ENCODE results near the gene PPFIA4. TPM values are rescaled to one million over a fixed set of nuclear protein-coding genes. Genes with fewer than 3 reads are reported as not detected.

PPFIA4 gene
- total and polyA plus RNA-seq, 9 of the 15 experiments (the other 6 are each of a cell fraction or from before 2014, with no cell fraction given): 0.07 to 12.0 (median 0.70) TPM

DNA sequence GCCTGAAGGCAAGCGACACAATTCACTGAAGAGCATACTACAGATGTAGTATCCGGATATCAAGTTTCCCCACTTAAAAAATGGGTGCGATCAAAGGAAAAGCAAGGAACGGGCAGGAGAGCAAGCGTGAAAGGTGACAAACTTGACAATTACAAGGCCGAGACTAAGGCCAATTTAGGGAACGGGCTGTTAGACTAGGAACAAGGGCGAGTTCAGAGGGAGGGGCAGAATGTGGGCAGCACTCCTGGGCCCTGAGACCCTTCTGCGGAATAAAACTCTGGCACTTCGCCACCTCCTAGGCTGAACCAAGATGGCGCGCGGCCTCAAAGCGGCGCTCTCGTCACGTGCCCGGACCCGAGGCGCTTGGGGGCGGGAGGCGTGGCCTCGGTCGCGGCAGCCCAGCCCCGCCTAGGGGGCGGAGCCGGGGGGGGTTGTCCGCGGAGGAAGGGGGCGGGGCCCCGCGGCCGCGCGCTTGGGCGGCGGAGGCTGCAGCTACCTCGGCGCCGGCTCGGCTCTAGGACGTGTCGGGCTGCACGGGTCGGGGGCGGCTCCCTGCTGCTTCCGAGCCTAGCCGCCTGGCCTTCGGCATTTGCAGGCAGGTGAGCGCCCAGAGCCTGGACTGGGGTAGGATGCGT, at the start of gene PPFIA4 (continued):
- TF ChIP-seq, protein P1, sequence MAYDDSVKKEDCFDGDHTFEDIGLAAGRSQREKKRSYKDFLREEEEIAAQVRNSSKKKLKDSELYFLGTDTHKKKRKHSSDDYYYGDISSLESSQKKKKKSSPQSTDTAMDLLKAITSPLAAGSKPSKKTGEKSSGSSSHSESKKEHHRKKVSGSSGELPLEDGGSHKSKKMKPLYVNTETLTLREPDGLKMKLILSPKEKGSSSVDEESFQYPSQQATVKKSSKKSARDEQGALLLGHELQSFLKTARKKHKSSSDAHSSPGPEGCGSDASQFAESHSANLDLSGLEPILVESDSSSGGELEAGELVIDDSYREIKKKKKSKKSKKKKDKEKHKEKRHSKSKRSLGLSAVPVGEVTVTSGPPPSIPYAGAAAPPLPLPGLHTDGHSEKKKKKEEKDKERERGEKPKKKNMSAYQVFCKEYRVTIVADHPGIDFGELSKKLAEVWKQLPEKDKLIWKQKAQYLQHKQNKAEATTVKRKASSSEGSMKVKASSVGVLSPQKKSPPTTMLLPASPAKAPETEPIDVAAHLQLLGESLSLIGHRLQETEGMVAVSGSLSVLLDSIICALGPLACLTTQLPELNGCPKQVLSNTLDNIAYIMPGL (CRISPR knock-in tag; IDR thresholded peaks at IDR 0.05): peak; percentile 93; the same call in 1 of the 2 replicates
- peak; percentile 86 for TF ChIP-seq POLR2G (IDR thresholded peaks at IDR 0.05; ENCODE audit: low read depth, low read length)
- TF ChIP-seq, protein P2, sequence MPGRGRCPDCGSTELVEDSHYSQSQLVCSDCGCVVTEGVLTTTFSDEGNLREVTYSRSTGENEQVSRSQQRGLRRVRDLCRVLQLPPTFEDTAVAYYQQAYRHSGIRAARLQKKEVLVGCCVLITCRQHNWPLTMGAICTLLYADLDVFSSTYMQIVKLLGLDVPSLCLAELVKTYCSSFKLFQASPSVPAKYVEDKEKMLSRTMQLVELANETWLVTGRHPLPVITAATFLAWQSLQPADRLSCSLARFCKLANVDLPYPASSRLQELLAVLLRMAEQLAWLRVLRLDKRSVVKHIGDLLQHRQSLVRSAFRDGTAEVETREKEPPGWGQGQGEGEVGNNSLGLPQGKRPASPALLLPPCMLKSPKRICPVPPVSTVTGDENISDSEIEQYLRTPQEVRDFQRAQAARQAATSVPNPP (IDR thresholded peaks at IDR 0.05; ENCODE audit: borderline replicate concordance, insufficient read depth, insufficient read length): no peak
- no peak for TF ChIP-seq SRSF7 (optimal IDR thresholded peaks at IDR 0.05; ENCODE audit: low read depth, low read length)
- TF ChIP-seq STAT5A (IDR thresholded peaks at IDR 0.05; ENCODE audit: borderline replicate concordance, low read length): no peak
- TF ChIP-seq NUFIP1 (IDR thresholded peaks at IDR 0.05; ENCODE audit: partially characterized antibody): no peak
- TF ChIP-seq LCOR (CRISPR knock-in tag; IDR thresholded peaks at IDR 0.05): peak; percentile 95
- TF ChIP-seq ADNP (tag; IDR thresholded peaks at IDR 0.05): no peak
- TF ChIP-seq XRCC5 (IDR thresholded peaks at IDR 0.05; ENCODE audit: low read depth, low read length): no peak
- TF ChIP-seq, protein P3, sequence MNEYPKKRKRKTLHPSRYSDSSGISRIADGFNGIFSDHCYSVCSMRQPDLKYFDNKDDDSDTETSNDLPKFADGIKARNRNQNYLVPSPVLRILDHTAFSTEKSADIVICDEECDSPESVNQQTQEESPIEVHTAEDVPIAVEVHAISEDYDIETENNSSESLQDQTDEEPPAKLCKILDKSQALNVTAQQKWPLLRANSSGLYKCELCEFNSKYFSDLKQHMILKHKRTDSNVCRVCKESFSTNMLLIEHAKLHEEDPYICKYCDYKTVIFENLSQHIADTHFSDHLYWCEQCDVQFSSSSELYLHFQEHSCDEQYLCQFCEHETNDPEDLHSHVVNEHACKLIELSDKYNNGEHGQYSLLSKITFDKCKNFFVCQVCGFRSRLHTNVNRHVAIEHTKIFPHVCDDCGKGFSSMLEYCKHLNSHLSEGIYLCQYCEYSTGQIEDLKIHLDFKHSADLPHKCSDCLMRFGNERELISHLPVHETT (CRISPR knock-in tag; conservative IDR thresholded peaks at IDR 0.05 in 1 of 2, IDR thresholded peaks at IDR 0.05 in 1 of 2): peak in 1 of 2 experiments; percentile 89; a peak in 2 of 4 replicates
- no peak; the same call in 1 of the 2 replicates for TF ChIP-seq PHB2 (IDR thresholded peaks at IDR 0.05; ENCODE audit: low read depth)
- TF ChIP-seq, protein P4, sequence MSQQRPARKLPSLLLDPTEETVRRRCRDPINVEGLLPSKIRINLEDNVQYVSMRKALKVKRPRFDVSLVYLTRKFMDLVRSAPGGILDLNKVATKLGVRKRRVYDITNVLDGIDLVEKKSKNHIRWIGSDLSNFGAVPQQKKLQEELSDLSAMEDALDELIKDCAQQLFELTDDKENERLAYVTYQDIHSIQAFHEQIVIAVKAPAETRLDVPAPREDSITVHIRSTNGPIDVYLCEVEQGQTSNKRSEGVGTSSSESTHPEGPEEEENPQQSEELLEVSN (IDR thresholded peaks at IDR 0.05; ENCODE audit: borderline replicate concordance in 1 of 2, extremely low read depth in 1 of 2, insufficient read depth in 1 of 2, insufficient read length in 1 of 2, low read depth in 1 of 2, low read length in 1 of 2, poor library complexity in 1 of 2, severe bottlenecking in 1 of 2): peak; percentile 99 to 100
- TF ChIP-seq, protein P5, sequence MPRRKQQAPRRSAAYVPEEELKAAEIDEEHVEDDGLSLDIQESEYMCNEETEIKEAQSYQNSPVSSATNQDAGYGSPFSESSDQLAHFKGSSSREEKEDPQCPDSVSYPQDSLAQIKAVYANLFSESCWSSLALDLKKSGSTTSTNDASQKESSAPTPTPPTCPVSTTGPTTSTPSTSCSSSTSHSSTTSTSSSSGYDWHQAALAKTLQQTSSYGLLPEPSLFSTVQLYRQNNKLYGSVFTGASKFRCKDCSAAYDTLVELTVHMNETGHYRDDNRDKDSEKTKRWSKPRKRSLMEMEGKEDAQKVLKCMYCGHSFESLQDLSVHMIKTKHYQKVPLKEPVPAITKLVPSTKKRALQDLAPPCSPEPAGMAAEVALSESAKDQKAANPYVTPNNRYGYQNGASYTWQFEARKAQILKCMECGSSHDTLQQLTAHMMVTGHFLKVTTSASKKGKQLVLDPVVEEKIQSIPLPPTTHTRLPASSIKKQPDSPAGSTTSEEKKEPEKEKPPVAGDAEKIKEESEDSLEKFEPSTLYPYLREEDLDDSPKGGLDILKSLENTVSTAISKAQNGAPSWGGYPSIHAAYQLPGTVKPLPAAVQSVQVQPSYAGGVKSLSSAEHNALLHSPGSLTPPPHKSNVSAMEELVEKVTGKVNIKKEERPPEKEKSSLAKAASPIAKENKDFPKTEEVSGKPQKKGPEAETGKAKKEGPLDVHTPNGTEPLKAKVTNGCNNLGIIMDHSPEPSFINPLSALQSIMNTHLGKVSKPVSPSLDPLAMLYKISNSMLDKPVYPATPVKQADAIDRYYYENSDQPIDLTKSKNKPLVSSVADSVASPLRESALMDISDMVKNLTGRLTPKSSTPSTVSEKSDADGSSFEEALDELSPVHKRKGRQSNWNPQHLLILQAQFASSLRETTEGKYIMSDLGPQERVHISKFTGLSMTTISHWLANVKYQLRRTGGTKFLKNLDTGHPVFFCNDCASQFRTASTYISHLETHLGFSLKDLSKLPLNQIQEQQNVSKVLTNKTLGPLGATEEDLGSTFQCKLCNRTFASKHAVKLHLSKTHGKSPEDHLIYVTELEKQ (CRISPR knock-in tag; IDR thresholded peaks at IDR 0.05): peak; percentile 13; the same call in 1 of the 2 replicates
- TF ChIP-seq EP400 (IDR thresholded peaks at IDR 0.05): peak; percentile 71
- TF ChIP-seq ZNF316 (IDR thresholded peaks at IDR 0.05): no peak
